Activated naive CD8-positive, alpha-beta T cell treated with anti-CD3 and anti-CD28 coated beads for 36 hours (primary cell): ENCODE measurements around the gene MELTF. TPM values are rescaled to one million over a fixed set of nuclear protein-coding genes. Genes with fewer than 3 reads are reported as not detected.
"Not testable (repeated sequence)": the region's sequence is repeated elsewhere in the genome, so short reads cannot be mapped to it uniquely, and the experiment has no call there.

Experiments used
- DNase-seq: peaks from one replicate; pipeline ENCODE4 v3.0.0; 2021
- H3K27ac Mint-ChIP-seq: one replicate; pipeline ENCODE4 v1.8.0; 2022; ENCODE audit warnings: mild to moderate bottlenecking, moderate library complexity, mixed read lengths
- H3K27me3 Mint-ChIP-seq: one replicate; pipeline ENCODE4 v1.8.0; 2022; ENCODE audit warnings: mild to moderate bottlenecking, mixed read lengths
- H3K36me3 Mint-ChIP-seq: one replicate; pipeline ENCODE4 v1.8.0; 2021; ENCODE audit warnings: mild to moderate bottlenecking, mixed read lengths
- H3K4me1 Mint-ChIP-seq: one replicate; pipeline ENCODE4 v1.8.0; 2021; ENCODE audit warnings: mixed read lengths
- H3K4me3 Mint-ChIP-seq: one replicate; pipeline ENCODE4 v1.8.0; 2022; ENCODE audit warnings: mild to moderate bottlenecking, moderate library complexity, mixed read lengths
- H3K9me3 Mint-ChIP-seq: one replicate; pipeline ENCODE4 v1.8.0; 2022; ENCODE audit warnings: mixed read lengths
- total RNA-seq, 2 experiments: library from RNA; stranded (reverse); gene quantifications; one replicate each; pipeline ENCODE4 v1.2.3, GENCODE V29; 2021

The MELTF gene
- total RNA-seq = 1 to 10 TPM; 2.7 TPM

DNA sequence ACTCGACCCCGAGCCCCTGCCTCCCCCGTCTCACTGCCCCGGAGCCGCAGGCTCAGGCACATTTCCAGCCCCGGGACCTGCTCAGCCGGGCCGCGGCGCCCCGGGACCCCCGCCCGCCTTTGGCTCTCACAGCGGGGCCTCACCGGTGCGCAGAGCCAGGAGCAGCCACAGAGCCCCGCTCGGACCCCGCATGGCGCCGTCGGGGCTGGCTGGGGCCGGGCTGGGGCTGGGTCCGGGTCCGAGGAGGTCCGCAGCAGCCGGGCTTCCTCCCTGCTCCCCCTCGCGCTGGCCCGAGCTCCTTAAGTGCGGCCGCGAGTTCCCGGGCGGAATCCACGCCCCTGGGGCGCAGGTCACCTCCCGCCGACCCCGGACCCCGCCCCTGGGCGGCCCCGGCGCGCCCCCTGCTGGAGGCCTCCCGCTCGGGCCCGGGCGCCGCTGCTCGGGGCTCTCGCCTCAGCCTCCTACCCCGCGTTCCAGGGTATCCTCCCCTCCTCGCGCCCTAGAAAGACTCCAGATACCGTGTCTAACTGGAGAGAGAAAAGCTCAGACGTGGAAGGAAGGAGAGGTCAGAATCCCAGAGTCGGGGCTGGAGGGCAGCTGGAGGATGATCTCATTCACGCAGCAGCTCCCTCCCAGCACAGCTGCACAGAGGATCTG, at the start of gene MELTF:
Gene MELTF (minus strand): TSS at position 307 of the 657 bp plus-strand sequence. CDS start 115 bp downstream, at position 192.
- H3K4me1 Mint-ChIP-seq = peaks cover 3% of the 10 kb centered on the region
- H3K27me3 Mint-ChIP-seq = peaks cover 10% of the 10 kb centered on the region
- H3K27ac Mint-ChIP-seq = no peak within 1 kb of the TSS
- H3K9me3 Mint-ChIP-seq = peaks cover 3% of the 10 kb centered on the region
- no peaks in the 10 kb centered on the region for H3K36me3 Mint-ChIP-seq
- H3K4me3 Mint-ChIP-seq = peak within 1 kb of the TSS; percentile 73
- peak; percentile 85 for DNase-seq

DNA sequence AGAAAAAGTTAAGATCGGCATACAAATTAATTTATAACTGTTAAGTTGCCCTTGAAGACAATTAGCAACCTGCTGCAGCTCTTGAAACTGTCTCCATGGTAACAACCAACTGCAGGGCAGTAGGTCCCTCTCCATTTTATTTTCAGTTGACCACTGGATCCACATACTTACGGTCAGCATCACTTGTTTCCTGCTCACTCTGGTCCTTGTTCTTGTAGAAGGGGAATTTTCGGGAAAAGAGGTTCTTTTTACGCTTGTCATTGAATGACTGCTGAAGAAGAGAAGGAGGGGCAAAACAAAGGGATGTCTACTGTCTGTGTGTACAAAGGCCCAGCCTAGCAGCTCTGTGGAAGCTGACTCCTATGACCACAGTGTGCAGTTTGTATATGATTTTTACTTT, 46.8 kb upstream of the MELTF start:
- H3K9me3 Mint-ChIP-seq = no peaks in the 10 kb centered on the region

DNA sequence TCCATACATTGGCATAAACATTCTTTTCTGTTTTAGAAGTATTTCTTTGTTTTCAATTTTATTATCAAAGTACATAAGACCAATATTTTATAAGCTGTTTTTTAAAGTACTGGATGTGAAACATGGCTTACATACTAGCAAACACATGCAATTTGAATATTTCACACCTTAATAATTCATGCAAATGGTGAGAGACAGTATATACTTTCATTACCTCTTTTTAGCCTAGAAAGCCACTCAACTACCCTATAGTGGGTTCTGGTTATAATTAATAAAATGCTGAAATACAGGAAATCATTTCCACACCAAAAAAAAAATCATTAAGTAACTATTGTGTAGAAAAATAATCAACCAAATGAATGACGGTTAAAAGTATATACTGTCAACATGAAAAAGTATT, 38.5 kb upstream of the MELTF start:
- Mint-ChIP-seq H3K4me1 (no peaks in the 10 kb centered on the region), H3K4me3 (no peak overlapping the region), H3K27me3 (no peaks in the 10 kb centered on the region), H3K36me3 (peaks cover 7% of the 10 kb centered on the region), H3K27ac (no peak overlapping the region), H3K9me3 (no peaks in the 10 kb centered on the region)
- DNase-seq = no peak

More for the DNA sequence above, 46.8 kb upstream of the MELTF start:
- Mint-ChIP-seq H3K4me1 (no peaks in the 10 kb centered on the region), H3K27ac (no peak overlapping the region), H3K36me3 (peaks cover 17% of the 10 kb centered on the region), H3K27me3 (no peaks in the 10 kb centered on the region), H3K4me3 (no peak overlapping the region)
- DNase-seq = no peak

DNA sequence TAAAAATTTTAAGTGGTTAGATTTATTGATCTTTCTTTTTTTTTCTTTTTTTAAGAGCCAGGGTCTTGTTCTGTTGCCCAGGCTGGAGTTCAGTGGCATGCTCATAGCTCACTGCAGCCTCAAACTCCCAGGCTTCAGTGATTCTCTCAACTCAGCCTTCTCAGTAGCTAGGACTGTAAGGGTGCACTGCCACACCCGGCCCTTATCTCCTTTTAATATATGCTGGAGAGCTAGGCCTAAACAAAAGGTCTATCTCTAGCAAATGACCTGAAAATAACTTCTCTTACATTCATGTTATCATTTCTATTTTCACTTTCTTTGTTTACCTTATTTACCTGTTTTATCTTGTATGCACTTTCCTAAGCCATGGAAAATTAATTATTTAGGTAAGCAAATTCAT, 35.2 kb upstream of the MELTF start:
- H3K27me3 Mint-ChIP-seq = no peaks in the 10 kb centered on the region
- no peaks in the 10 kb centered on the region for H3K4me1 Mint-ChIP-seq
- no peaks in the 10 kb centered on the region for H3K9me3 Mint-ChIP-seq
- H3K4me3 Mint-ChIP-seq = no peak overlapping the region
- peaks cover 9% of the 10 kb centered on the region for H3K36me3 Mint-ChIP-seq
- no peak overlapping the region for H3K27ac Mint-ChIP-seq
- no peak for DNase-seq

DNA sequence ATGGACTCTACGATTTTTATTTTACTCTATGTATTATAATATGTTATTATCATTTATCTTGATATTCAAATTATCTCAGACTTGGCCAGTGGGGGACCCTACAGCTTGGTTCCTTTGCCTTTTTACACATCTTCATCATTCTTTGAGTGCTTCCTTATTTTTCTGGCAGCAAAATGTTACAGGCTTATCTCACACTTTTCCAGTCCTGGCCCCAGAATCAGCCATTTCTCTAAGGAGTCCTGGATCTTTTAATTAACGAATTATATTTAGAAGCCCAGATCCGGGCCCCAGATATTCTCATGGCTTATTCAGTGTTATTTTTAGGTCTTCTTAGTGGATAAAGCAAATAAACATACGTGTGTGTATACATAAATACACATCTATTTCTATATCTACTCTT, 32.8 kb upstream of the MELTF start:
- no peak overlapping the region for H3K4me3 Mint-ChIP-seq
- H3K9me3 Mint-ChIP-seq = no peaks in the 10 kb centered on the region
- H3K4me1 Mint-ChIP-seq = no peaks in the 10 kb centered on the region
- H3K36me3 Mint-ChIP-seq = peaks cover 13% of the 10 kb centered on the region
- DNase-seq = no peak
- no peak overlapping the region for H3K27ac Mint-ChIP-seq
- H3K27me3 Mint-ChIP-seq = no peaks in the 10 kb centered on the region

DNA sequence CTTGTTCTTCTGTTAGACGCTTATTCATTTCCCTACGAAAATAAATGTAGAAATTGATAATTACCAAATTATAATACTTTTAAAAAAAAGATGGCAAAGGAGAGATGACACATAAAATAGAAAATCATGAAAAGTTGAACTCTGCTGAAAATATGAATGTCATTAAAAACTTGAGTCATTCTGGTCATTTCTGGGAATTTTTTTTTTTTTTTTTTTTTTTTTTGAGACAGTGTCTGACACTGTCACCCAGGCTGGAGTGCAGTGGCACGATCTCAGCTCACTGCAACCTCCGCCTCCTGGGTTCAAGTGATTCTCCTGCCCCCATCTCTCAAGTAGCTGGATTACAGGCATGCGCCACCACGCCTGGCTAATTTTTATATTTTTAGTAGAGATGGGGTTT, 22.0 kb upstream of the MELTF start:
- H3K27me3 Mint-ChIP-seq, H3K27ac Mint-ChIP-seq, DNase-seq, H3K4me3 Mint-ChIP-seq, H3K4me1 Mint-ChIP-seq, H3K9me3 Mint-ChIP-seq: not testable (repeated sequence)
- H3K36me3 Mint-ChIP-seq = peaks cover 15% of the 10 kb centered on the region

DNA sequence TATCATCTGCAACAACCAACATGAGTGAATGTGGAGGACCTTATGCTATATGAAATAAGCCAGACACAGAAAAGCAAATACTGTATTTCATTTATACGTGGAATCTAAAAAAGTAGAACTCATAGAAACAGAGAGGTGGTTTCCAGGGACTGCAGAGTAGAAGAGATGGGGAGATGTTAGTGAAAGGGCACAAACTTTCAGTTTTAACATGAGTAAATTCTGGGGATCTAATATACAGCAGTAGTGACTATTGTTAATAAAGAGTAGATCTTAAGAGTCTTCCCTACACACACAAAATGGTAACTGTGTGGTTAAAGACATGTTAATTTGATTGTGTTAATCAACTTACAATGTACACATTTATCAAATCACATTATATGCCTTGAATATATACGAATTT, 20.9 kb upstream of the MELTF start:
- H3K27ac Mint-ChIP-seq = peak overlapping the region; percentile 6
- peaks cover 19% of the 10 kb centered on the region for H3K36me3 Mint-ChIP-seq

DNA sequence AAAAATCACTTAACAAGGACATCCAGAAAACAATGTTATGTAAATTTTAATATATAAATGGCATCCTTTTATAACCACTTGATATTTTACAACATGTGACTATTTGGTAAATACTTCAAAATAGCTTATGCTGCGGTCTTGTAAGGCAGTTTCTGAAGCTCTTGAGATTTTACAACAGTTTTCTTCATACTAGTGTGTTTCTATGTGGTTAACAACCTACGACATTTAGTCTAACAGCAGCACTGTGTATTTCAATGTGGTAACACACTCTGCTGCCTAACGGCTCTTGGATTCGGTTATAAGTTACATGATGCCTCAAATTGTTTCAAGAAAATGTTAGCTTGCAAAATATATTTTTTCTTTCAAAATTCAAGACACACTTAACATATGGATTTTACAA, 12.9 kb upstream of the MELTF start:
- H3K27me3 Mint-ChIP-seq = no peaks in the 10 kb centered on the region
- DNase-seq = no peak
- H3K36me3 Mint-ChIP-seq = peaks cover 4% of the 10 kb centered on the region
- H3K27ac Mint-ChIP-seq = no peak overlapping the region
- no peaks in the 10 kb centered on the region for H3K4me1 Mint-ChIP-seq
- H3K9me3 Mint-ChIP-seq = no peaks in the 10 kb centered on the region
- H3K4me3 Mint-ChIP-seq = no peak overlapping the region

More for the DNA sequence above, 20.9 kb upstream of the MELTF start:
- Mint-ChIP-seq H3K4me3 (no peak overlapping the region), H3K4me1 (peaks cover 4% of the 10 kb centered on the region), H3K27me3 (no peaks in the 10 kb centered on the region), H3K9me3 (no peaks in the 10 kb centered on the region)
- DNase-seq = no peak

DNA sequence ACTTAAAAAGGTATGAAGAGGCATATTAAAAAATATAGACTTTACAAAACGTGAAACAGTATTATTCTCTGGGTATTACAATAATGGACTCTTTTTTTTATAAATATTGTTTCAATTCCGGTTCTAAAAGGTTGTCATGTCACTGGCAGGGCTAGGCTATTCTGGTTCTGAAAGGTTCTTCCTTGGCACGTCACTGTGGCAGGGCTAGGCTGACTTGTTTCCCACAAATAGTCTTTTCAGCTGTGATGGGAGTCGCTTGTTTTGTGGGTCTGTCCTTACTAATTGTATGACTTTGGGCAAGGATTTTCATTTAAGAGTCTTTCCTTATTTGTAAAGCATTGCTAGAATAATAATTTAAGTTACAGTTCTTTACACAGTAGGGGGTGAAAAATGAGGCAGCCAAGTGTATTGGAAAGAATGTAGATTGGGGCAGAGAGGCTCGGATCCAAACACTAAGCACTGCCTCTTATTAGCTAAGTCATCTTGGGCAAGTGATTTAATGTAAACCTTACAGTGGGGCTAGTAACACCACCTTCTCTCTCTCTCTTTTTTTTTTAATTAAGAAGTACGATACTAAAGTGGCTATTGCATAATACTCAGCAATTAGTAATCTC, 12.4 kb upstream of the MELTF start:
- Mint-ChIP-seq H3K27me3 (no peaks in the 10 kb centered on the region), H3K36me3 (peaks cover 4% of the 10 kb centered on the region)

DNA sequence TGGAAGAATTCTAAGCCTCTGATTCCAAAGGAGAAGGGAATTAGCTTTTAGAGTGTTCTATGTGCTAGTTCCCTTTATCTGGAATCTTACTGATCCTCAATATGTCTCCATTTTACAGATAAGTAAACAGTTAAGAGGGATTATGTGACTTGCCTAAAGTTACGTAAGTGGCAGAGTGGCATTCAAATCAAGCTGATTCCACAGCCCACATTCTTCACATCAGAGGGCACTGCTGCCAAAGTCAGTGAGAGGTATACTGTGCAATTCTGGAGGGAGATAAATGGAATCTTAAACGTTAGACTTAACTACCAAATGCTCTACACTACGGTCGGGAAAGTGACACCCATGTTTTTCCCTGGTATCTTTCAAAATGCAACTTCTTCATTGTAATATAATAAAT, 11.0 kb upstream of the MELTF start:
- Mint-ChIP-seq H3K27me3 (no peaks in the 10 kb centered on the region), H3K4me1 (no peaks in the 10 kb centered on the region), H3K36me3 (no peaks in the 10 kb centered on the region), H3K9me3 (no peaks in the 10 kb centered on the region), H3K4me3 (no peak overlapping the region), H3K27ac (no peak overlapping the region)
- DNase-seq = no peak

More for the DNA sequence above, 12.4 kb upstream of the MELTF start:
- no peaks in the 10 kb centered on the region for H3K4me1 Mint-ChIP-seq
- no peak overlapping the region for H3K27ac Mint-ChIP-seq
- no peak for DNase-seq
- no peak overlapping the region for H3K4me3 Mint-ChIP-seq
- no peaks in the 10 kb centered on the region for H3K9me3 Mint-ChIP-seq

DNA sequence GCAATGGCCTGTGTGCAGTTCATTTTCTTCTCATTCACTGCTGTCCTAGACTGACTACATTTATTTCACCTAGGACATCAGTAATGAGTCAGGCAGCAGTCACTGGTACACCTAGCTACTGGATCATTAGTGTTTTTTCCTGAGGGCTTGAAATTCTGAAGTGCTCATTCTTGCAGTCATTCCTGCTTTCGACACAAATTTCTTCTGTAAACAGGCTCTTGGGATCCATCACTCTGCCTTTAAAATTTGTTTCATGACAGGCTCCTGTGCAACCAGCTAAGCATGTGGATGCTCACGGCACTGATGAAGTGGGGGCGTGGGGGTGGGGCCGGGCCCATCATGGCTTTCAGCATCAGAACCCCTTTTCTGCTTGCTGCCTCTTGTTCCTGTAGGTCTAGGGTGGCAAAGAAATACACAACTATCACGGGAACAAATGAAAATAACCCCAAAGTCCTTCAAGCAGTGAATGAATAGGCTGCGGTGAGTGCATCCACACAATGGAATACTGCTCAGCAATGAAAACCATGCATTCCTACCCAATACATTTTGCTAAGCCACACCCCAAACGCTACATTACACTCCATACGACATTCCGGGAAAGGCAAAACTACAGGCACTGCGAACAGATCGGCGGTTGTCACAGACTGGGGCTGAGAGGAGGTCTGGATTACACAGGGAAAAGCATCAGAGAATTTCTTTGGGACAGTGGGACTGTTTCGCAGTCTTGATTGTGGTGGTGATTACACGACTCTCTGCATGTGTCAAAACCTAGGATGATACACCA, 9.3 kb upstream of the MELTF start:
- peaks cover 3% of the 10 kb centered on the region for H3K9me3 Mint-ChIP-seq
- no peaks in the 10 kb centered on the region for H3K27me3 Mint-ChIP-seq
- no peaks in the 10 kb centered on the region for H3K4me1 Mint-ChIP-seq
- DNase-seq = no peak
- H3K36me3 Mint-ChIP-seq = no peaks in the 10 kb centered on the region
- H3K27ac Mint-ChIP-seq = no peak overlapping the region
- H3K4me3 Mint-ChIP-seq = no peak overlapping the region

DNA sequence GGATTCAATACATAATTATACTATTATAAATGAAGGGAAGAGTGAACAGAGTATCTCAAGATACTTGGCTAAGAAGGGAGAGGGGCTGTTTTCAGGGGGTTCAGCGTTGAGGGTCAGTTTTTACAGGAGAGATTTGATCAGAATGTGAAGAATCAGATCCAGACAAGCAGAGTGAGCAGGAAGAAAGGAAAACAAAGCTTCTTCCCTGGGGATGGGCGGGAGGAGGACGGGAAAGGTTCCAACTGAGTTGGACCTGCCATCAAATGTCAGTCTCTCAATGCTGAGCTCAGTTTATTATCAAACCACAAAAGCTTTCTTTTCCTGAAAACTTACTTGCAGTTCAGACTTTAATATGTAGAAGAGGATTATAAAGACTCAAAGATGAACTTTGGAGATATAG, 6.0 kb upstream of the MELTF start:
- peaks cover 3% of the 10 kb centered on the region for H3K27me3 Mint-ChIP-seq
- no peak for DNase-seq

DNA sequence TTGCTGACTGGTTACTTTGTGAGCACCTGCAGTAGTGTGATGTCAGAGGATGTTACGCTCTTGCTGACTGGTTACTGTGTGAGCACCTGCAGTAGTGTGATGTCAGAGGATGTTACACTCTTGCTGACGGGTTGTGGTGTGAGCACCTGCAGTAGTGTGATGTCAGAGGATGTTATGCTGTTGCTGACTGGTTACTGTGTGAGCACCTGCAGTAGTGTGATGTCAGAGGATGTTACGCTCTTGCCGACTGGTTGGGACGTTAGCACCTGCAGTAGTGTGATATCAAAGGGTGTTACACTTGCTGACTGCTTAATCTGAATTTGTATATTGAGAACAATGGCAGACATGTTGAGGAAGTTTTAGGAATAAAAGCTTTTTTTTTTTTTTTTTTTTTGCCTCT, 5.2 kb upstream of the MELTF start:
- H3K4me3 Mint-ChIP-seq, H3K9me3 Mint-ChIP-seq, DNase-seq, H3K27me3 Mint-ChIP-seq, H3K27ac Mint-ChIP-seq, H3K4me1 Mint-ChIP-seq, H3K36me3 Mint-ChIP-seq: not testable (repeated sequence)

More for the DNA sequence above, 6.0 kb upstream of the MELTF start:
- H3K27ac Mint-ChIP-seq = no peak overlapping the region
- no peak overlapping the region for H3K4me3 Mint-ChIP-seq
- peaks cover 3% of the 10 kb centered on the region for H3K9me3 Mint-ChIP-seq
- H3K4me1 Mint-ChIP-seq = peaks cover 3% of the 10 kb centered on the region
- H3K36me3 Mint-ChIP-seq = no peaks in the 10 kb centered on the region

DNA sequence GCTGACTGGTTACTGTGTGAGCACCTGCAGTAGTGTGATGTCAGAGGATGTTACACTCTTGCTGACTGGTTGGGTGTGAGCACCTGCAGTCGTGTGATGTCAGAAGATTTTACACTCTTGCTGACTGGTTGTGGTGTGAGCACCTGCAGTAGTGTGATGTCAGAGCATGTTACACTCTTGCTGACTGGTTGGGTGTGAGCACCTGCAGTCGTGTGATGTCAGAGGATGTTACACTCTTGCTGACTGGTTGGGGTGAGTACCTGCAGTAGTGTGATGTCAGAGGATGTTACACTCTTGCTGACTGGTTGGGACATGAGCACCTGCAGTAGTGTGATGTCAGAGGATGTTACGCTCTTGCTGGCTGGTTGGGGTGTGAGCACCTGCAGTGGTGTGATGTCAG, 4.1 kb upstream of the MELTF start:
- not testable (repeated sequence) for H3K4me3 Mint-ChIP-seq, H3K36me3 Mint-ChIP-seq, H3K9me3 Mint-ChIP-seq, H3K27ac Mint-ChIP-seq, H3K27me3 Mint-ChIP-seq, H3K4me1 Mint-ChIP-seq, DNase-seq
